ENCODE results near the gene UTF1. TPM values are rescaled to one million over a fixed set of nuclear protein-coding genes. Genes with fewer than 3 reads are reported as not detected.

UTF1 gene
- total RNA-seq, 4 donors from 2014 or later = not detected

- H3K4me3 ChIP-seq = no peak overlapping the region
- no peak for ATAC-seq
- H3K27ac ChIP-seq = no peak overlapping the region
- H3K4me1 ChIP-seq = peaks cover 0 to 33% (median 26%) of the 10 kb centered on the region in 3 donors
- H3K36me3 ChIP-seq = no peaks in the 10 kb centered on the region
- no peaks in the 10 kb centered on the region for H3K9me3 ChIP-seq
- WGBS, 2 donors (ENCODE audit: low coverage in 1 of 2) = no CpG with 5 or more reads among the region's 15 CpGs
- peaks cover 51% of the 10 kb centered on the region for H3K27me3 ChIP-seq
- TF ChIP-seq CTCF (IDR thresholded peaks at IDR 0.05) (no peak), EP300 (IDR thresholded peaks at IDR 0.05) (no peak), POLR2A (IDR thresholded peaks at IDR 0.05) (no peak), POLR2AphosphoS5 (IDR thresholded peaks at IDR 0.05) (no peak)
These were observed 25.3 kb downstream of the UTF1 start for GRCh38 chr10:133255323-133255722.

GRCh38 chr10:133257489-133258065 is 27.6 kb downstream of the UTF1 start:
- Histone ChIP-seq H3K9me3 (no peaks in the 10 kb centered on the region), H3K4me1 (peaks cover 0 to 50% (median 26%) of the 10 kb centered on the region in 3 donors), H3K27me3 (peaks cover 31% of the 10 kb centered on the region), H3K36me3 (no peaks in the 10 kb centered on the region), H3K4me3 (peak overlapping the region in 1 of 2 donors; percentile 36), H3K27ac (peak overlapping the region in 3 of 4 donors; percentile 53 to 75 (median 54))
- TF ChIP-seq POLR2A (IDR thresholded peaks at IDR 0.05) (no peak), CTCF (IDR thresholded peaks at IDR 0.05) (peak in 2 of 4 experiments; percentile 30 to 50), POLR2AphosphoS5 (IDR thresholded peaks at IDR 0.05) (no peak), EP300 (IDR thresholded peaks at IDR 0.05) (no peak)
- peak; percentile 24 for ATAC-seq
- 0 to 4% methylated on average over 1 to 9 of the region's 27 CpGs for WGBS, 2 donors (ENCODE audit: low coverage in 1 of 2)

DNA sequence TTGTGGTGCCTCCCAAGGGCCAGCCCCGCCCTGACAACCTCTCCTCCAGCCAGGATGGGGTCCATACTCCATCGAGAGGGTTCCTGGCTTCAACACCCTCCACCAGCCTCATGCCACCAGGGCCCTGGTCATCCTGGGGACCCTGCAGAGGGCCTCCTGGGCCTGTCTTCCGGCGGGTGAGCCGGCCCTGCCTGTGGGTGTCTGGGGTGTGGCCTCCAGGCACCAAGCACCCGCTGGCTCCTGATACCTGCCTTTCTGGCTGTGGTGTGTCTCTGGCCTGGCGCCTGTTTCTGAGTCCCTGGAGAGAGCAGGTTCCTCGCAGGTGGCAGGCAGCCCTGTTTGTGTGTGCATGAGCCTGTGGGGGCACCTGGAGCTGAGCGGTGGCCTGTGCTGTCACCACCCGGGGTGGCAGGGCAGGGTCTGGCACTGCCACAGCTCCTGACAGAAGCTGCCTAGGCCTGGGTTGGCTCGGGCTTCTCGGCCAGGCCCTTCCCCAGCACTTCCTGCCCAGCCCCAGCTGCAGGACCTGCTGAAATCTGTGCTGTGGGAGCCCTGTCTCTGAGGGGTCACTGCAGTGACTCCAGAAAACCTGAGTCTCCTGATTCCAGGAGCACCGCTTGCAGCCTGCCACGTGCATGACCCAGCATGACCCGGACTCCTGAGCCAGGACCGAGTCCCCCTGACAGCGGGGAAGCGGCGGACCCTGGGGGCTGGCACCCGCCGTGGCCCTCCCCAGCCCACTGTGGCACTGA is 28.2 kb downstream of the UTF1 start:
- peaks cover 26% of the 10 kb centered on the region for H3K27me3 ChIP-seq
- no peaks in the 10 kb centered on the region for H3K9me3 ChIP-seq
- no peaks in the 10 kb centered on the region for H3K36me3 ChIP-seq
- no peak for ATAC-seq
- H3K4me3 ChIP-seq = no peak overlapping the region
- TF ChIP-seq POLR2A (IDR thresholded peaks at IDR 0.05) = no peak
- no peak for TF ChIP-seq CTCF (IDR thresholded peaks at IDR 0.05)
- no CpG with 5 or more reads among the region's 21 CpGs for WGBS, 2 donors (ENCODE audit: low coverage in 1 of 2)
- peak overlapping the region in 3 of 4 donors; percentile 53 to 75 (median 54) for H3K27ac ChIP-seq
- peaks cover 0 to 54% (median 26%) of the 10 kb centered on the region in 3 donors for H3K4me1 ChIP-seq

DNA sequence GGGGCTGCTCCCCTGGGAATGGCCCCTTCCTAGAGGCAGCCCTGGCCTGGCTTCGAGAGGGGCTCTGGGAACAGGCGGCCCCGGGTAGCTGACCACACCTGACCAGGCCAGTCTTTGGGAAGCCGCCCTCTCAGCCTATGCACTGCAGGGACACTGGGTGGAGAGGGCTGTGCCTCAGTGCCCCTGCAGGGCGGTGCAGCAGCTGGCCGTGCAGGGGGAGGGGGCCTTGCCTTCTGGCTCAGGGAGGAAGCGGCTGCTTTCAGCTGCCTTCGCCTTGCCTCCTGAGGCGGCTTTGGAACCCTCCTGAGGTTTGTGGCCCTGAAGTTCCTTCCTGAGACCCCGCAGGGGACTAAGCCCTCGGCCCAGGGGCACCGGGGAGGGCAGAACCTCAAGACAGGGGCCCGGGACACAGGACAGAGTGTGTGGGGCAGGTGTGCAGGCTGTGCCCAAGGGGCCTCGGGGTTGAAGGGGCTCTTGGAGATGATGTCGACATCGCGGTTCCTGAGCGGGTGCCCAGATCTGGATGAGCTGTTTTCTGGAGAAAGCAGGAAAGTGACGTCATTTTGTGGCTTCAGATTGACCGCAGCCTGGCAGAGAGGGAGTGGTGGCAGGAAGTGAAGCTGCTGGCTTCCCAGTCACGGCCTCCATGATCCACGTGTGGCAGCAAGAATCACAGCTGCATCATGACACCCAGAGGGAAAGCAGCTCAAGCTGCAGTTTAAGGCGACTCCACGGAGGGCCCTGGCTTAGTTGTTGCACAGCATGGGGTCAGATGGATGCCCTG is 29.0 kb downstream of the UTF1 start:
- peak overlapping the region in 3 of 4 donors; percentile 53 to 75 (median 54) for H3K27ac ChIP-seq
- TF ChIP-seq CTCF (IDR thresholded peaks at IDR 0.05) (no peak), EP300 (IDR thresholded peaks at IDR 0.05) (no peak), POLR2AphosphoS5 (IDR thresholded peaks at IDR 0.05) (no peak), POLR2A (IDR thresholded peaks at IDR 0.05) (no peak)
- H3K27me3 ChIP-seq = peaks cover 25% of the 10 kb centered on the region
- 47 to 56% methylated on average over 6 to 9 of the region's 24 CpGs for WGBS, 2 donors (ENCODE audit: low coverage in 1 of 2)
- peak; percentile 38 for ATAC-seq
- peaks cover 0 to 54% (median 26%) of the 10 kb centered on the region in 3 donors for H3K4me1 ChIP-seq
- H3K9me3 ChIP-seq = no peaks in the 10 kb centered on the region
- no peaks in the 10 kb centered on the region for H3K36me3 ChIP-seq
- H3K4me3 ChIP-seq = no peak overlapping the region
